Measurements from ENCODE around the gene POLR3A. TPM values are rescaled to one million over a fixed set of nuclear protein-coding genes. Genes with fewer than 3 reads are reported as not detected.

The POLR3A gene
- total and polyA plus RNA-seq, 2 of the 13 experiments (the other 11 are each of a cell fraction or from before 2014, with no cell fraction given) = 13.6 to 19.2 TPM

DNA sequence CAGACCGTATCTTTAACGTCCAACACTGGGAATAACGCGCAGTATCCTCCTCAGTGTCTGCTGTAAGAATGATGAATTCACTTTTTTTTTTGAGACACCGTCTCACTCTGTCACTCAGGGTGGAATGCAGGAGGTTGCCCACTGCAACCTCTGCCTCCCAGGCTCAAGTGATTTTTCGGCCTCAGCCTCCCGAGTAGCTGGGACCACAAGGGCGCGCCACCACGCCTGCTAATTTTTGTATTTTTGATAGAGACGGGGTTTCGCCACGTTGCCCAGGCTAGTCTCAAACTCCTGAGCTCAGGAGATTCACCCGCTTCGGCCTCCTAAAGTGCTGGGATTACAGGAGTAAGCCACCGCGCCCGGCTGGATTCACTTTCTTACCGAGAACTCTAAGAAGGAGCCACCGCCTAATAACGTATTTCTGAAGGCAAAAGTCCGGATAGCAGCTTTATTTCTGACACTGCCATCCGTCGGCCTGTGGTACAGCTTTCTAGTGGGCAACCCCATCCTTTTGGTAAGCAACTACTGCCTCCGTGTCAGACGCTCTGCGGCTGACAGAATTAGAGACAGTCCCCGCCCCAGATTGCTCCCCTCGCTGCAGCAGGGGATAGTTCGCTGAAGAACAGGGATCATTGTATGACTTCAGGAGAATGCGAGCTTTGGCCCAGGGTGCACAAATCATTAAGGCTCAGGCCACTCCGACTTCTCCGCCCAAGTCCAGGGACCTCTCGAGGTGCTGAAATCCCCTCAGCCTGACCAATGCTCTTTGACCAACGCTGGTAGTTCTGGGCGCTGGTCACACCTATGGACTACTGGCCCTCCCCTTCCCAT lies 662 bp downstream of the POLR3A start (continued):
- TF ChIP-seq, protein P1, sequence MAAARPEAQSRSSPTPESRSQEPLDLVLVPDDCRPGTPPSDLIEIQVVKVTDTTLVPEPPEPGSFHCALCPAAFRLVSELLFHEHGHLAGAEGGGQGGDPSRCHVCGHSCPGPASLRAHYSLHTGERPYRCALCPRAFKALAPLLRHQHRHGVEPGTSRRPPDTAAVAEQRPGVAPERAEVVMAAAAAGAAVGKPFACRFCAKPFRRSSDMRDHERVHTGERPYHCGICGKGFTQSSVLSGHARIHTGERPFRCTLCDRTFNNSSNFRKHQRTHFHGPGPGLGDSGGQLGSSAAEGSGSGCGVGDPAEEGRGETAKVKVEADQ (CRISPR knock-in tag; IDR thresholded peaks at IDR 0.05; ENCODE audit: borderline replicate concordance) = no peak
- TF ChIP-seq TOE1 (CRISPR knock-in tag; IDR thresholded peaks at IDR 0.05) (no peak), CREM (IDR thresholded peaks at IDR 0.05) (no peak), CREM (CRISPR knock-in tag; IDR thresholded peaks at IDR 0.05) (no peak), ARID5B (CRISPR knock-in tag; IDR thresholded peaks at IDR 0.05) (0 out of 2 replicates have a peak, but pooled peaks have one; percentile 3), ATF7 (IDR thresholded peaks at IDR 0.05) (no peak), ATF7 (CRISPR knock-in tag; IDR thresholded peaks at IDR 0.05) (no peak), THRA (CRISPR knock-in tag; IDR thresholded peaks at IDR 0.05; ENCODE audit: borderline replicate concordance) (no peak), ZNF556 (CRISPR knock-in tag; IDR thresholded peaks at IDR 0.05; ENCODE audit: borderline replicate concordance) (peak; percentile 10; the same call in 1 of the 2 replicates), AGO2 (optimal IDR thresholded peaks at IDR 0.05; ENCODE audit: low read depth, low read length) (no peak), DR1 (CRISPR knock-in tag; IDR thresholded peaks at IDR 0.05) (no peak), MEIS1 (CRISPR knock-in tag; IDR thresholded peaks at IDR 0.05; ENCODE audit: borderline replicate concordance) (0 out of 2 replicates have a peak, but pooled peaks have one; percentile 71), HOXA3 (CRISPR knock-in tag; IDR thresholded peaks at IDR 0.05) (peak; percentile 17; the same call in 1 of the 2 replicates), ARNT2 (CRISPR knock-in tag; IDR thresholded peaks at IDR 0.05; ENCODE audit: low read depth) (no peak), ZGPAT (CRISPR knock-in tag; IDR thresholded peaks at IDR 0.05) (no peak), HNRNPK (IDR thresholded peaks at IDR 0.05; ENCODE audit: low read depth, low read length, poor library complexity, severe bottlenecking) (no peak)
- TF ChIP-seq, protein P2, sequence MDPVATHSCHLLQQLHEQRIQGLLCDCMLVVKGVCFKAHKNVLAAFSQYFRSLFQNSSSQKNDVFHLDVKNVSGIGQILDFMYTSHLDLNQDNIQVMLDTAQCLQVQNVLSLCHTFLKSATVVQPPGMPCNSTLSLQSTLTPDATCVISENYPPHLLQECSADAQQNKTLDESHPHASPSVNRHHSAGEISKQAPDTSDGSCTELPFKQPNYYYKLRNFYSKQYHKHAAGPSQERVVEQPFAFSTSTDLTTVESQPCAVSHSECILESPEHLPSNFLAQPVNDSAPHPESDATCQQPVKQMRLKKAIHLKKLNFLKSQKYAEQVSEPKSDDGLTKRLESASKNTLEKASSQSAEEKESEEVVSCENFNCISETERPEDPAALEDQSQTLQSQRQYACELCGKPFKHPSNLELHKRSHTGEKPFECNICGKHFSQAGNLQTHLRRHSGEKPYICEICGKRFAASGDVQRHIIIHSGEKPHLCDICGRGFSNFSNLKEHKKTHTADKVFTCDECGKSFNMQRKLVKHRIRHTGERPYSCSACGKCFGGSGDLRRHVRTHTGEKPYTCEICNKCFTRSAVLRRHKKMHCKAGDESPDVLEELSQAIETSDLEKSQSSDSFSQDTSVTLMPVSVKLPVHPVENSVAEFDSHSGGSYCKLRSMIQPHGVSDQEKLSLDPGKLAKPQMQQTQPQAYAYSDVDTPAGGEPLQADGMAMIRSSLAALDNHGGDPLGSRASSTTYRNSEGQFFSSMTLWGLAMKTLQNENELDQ (CRISPR knock-in tag; IDR thresholded peaks at IDR 0.05; ENCODE audit: borderline replicate concordance) = no peak
